ENCODE results near the gene PDE3B. TPM values are rescaled to one million over a fixed set of nuclear protein-coding genes. Genes with fewer than 3 reads are reported as not detected.
"Not testable (repeated sequence)": the region's sequence is repeated elsewhere in the genome, so short reads cannot be mapped to it uniquely, and the experiment has no call there.

PDE3B gene
- total RNA-seq, 2 donors from 2014 or later: 9.4 to 11.7 TPM

- H3K9ac ChIP-seq (ENCODE audit: extremely low read depth, low read length, poor library complexity, severe bottlenecking): no peak overlapping the region
- H3K27ac ChIP-seq (ENCODE audit: low read depth, low read length): no peak overlapping the region
- Mint-ChIP-seq H3K4me3 (no peak overlapping the region), H3K27ac (no peak overlapping the region), H3K9me3 (no peaks in the 10 kb centered on the region), H3K27me3 (ENCODE audit: insufficient read depth) (no peaks in the 10 kb centered on the region), H3K4me1 (peaks cover 18% of the 10 kb centered on the region), H3K36me3 (ENCODE audit: low read depth) (no peaks in the 10 kb centered on the region)
- H3K4me1 ChIP-seq (ENCODE audit: control insufficient read depth, insufficient read depth, low read length): no peaks in the 10 kb centered on the region
- no peak overlapping the region for H3K4me3 ChIP-seq (ENCODE audit: low read length)
- H3K27me3 ChIP-seq (ENCODE audit: control insufficient read depth, insufficient read depth, low read length, poor library complexity, severe bottlenecking): no peaks in the 10 kb centered on the region
- no peaks in the 10 kb centered on the region for H3K9me3 ChIP-seq (ENCODE audit: control insufficient read depth, low read length)
- no peak for DNase-seq
- no CpG with 5 or more reads among the region's 2 CpGs for WGBS, 2 experiments (ENCODE audit: insufficient coverage in 1 of 2, insufficient read length in 1 of 2)
- TF ChIP-seq CTCF (conservative IDR thresholded peaks at IDR 0.05): no peak
- H3K36me3 ChIP-seq (ENCODE audit: control insufficient read depth, insufficient read depth, low read length): no peaks in the 10 kb centered on the region
These were observed 33.5 kb downstream of the PDE3B start for GRCh38 chr11:14677146-14677545.

GRCh38 chr11:14678350-14678749 lies 34.7 kb downstream of the PDE3B start:
- no peak overlapping the region for H3K4me3 ChIP-seq (ENCODE audit: low read length)
- no peak overlapping the region for H3K4me3 Mint-ChIP-seq

GRCh38 chr11:14679662-14680061 lies 36.1 kb downstream of the PDE3B start:
- H3K4me1 ChIP-seq (ENCODE audit: control insufficient read depth, insufficient read depth, low read length): no peaks in the 10 kb centered on the region
- no peak overlapping the region for H3K27ac Mint-ChIP-seq
- H3K4me1 Mint-ChIP-seq: no peaks in the 10 kb centered on the region
- H3K4me3 ChIP-seq (ENCODE audit: low read length): no peak overlapping the region
- 88 to 91% methylated on average over 1 to 3 of the region's 3 CpGs for WGBS, 2 experiments (ENCODE audit: insufficient coverage in 1 of 2, insufficient read length in 1 of 2)
- no peaks in the 10 kb centered on the region for H3K9me3 ChIP-seq (ENCODE audit: control insufficient read depth, low read length)
- H3K9ac ChIP-seq (ENCODE audit: extremely low read depth, low read length, poor library complexity, severe bottlenecking): no peak overlapping the region
- no peaks in the 10 kb centered on the region for H3K27me3 Mint-ChIP-seq (ENCODE audit: insufficient read depth)
- no peak overlapping the region for H3K27ac ChIP-seq (ENCODE audit: low read depth, low read length)
- no peak for TF ChIP-seq CTCF (conservative IDR thresholded peaks at IDR 0.05)
- no peaks in the 10 kb centered on the region for H3K27me3 ChIP-seq (ENCODE audit: control insufficient read depth, insufficient read depth, low read length, poor library complexity, severe bottlenecking)
- H3K36me3 ChIP-seq (ENCODE audit: control insufficient read depth, insufficient read depth, low read length): no peaks in the 10 kb centered on the region
- peaks cover 13% of the 10 kb centered on the region for H3K9me3 Mint-ChIP-seq
- no peak for DNase-seq
- peaks cover 3% of the 10 kb centered on the region for H3K36me3 Mint-ChIP-seq (ENCODE audit: low read depth)
- H3K4me3 Mint-ChIP-seq: no peak overlapping the region

More at GRCh38 chr11:14678350-14678749, 34.7 kb downstream of the PDE3B start:
- Mint-ChIP-seq H3K9me3 (no peaks in the 10 kb centered on the region), H3K4me1 (peaks cover 12% of the 10 kb centered on the region), H3K27me3 (ENCODE audit: insufficient read depth) (no peaks in the 10 kb centered on the region), H3K27ac (no peak overlapping the region), H3K36me3 (ENCODE audit: low read depth) (no peaks in the 10 kb centered on the region)
- 85% methylated on average over 2 of the region's 2 CpGs; no CpG with 5 or more reads in 1 of the 2 experiments for WGBS, 2 experiments (ENCODE audit: insufficient coverage in 1 of 2, insufficient read length in 1 of 2)
- Histone ChIP-seq H3K9ac (ENCODE audit: extremely low read depth, low read length, poor library complexity, severe bottlenecking) (no peak overlapping the region), H3K9me3 (ENCODE audit: control insufficient read depth, low read length) (no peaks in the 10 kb centered on the region), H3K36me3 (ENCODE audit: control insufficient read depth, insufficient read depth, low read length) (no peaks in the 10 kb centered on the region), H3K27me3 (ENCODE audit: control insufficient read depth, insufficient read depth, low read length, poor library complexity, severe bottlenecking) (no peaks in the 10 kb centered on the region), H3K27ac (ENCODE audit: low read depth, low read length) (no peak overlapping the region), H3K4me1 (ENCODE audit: control insufficient read depth, insufficient read depth, low read length) (no peaks in the 10 kb centered on the region)
- TF ChIP-seq CTCF (conservative IDR thresholded peaks at IDR 0.05): no peak
- no peak for DNase-seq

- not testable (repeated sequence) for H3K27ac Mint-ChIP-seq; H3K27ac ChIP-seq (ENCODE audit: low read depth, low read length); H3K4me1 ChIP-seq (ENCODE audit: control insufficient read depth, insufficient read depth, low read length); H3K27me3 ChIP-seq (ENCODE audit: control insufficient read depth, insufficient read depth, low read length, poor library complexity, severe bottlenecking); H3K36me3 Mint-ChIP-seq (ENCODE audit: low read depth); H3K36me3 ChIP-seq (ENCODE audit: control insufficient read depth, insufficient read depth, low read length); H3K27me3 Mint-ChIP-seq (ENCODE audit: insufficient read depth); H3K9ac ChIP-seq (ENCODE audit: extremely low read depth, low read length, poor library complexity, severe bottlenecking); H3K4me3 Mint-ChIP-seq; H3K4me3 ChIP-seq (ENCODE audit: low read length); H3K4me1 Mint-ChIP-seq; H3K9me3 ChIP-seq (ENCODE audit: control insufficient read depth, low read length); DNase-seq
- H3K9me3 Mint-ChIP-seq: peaks cover 18% of the 10 kb centered on the region
- 97 to 98% methylated on average over 4 to 6 of the region's 6 CpGs for WGBS, 2 experiments (ENCODE audit: insufficient coverage in 1 of 2, insufficient read length in 1 of 2)
These were observed 40.8 kb downstream of the PDE3B start for GRCh38 chr11:14684234-14684915.
